K562 (cell line): Measurements from ENCODE around the gene SLC6A4. TPM values are rescaled to one million over a fixed set of nuclear protein-coding genes. Genes with fewer than 3 reads are reported as not detected.

Source experiments
- ATAC-seq: fragments of 200-7000 bp; cut with Tn5 transposase; 3 replicates; pipeline ENCODE4 v1.9.1; 2020; ENCODE audit warnings: moderate library complexity
- BruUV-seq: library from RNA; stranded (reverse); fragments of 400-500 nt; replicated peaks from 2 replicates; lab custom pipeline; 2021; lab: Mats Ljungman, UMichigan
- CTCF ChIA-PET: fragments of 300-600 bp; formaldehyde crosslinking; extraction: SDS; loops from one replicate; lab custom pipeline; 2021; ENCODE audit warnings: low intra/inter-chr PET ratio; lab: Yijun Ruan, JAX
- POLR2A ChIA-PET: fragments of 300-600, 350-650 bp; sonication (Branson Sonifier 250); formaldehyde crosslinking; extraction: SDS; loops from one replicate; lab custom pipeline; 2021; ENCODE audit warnings: antibody characterized with exemption, inconsistent platforms; lab: Yijun Ruan, JAX
- DNase-seq, 4 experiments: peaks; one replicate each; pipeline versions ENCODE4 v3.0.0 to v3.0.0-alpha.2; 2011 to 2018; ENCODE audit warnings: low spot score in 3 of 4, mixed read lengths in 3 of 4; ENCODE audit errors: extremely low read depth in 1 of 4
- FAIRE-seq: peaks from 2 replicates; lab custom pipeline; 2011; peaks lifted over from hg19 to GRCh38; lab: Jason Lieb, UNC
- H2AFZ ChIP-seq: 2 replicates; pipeline ENCODE4 v1.6.0; 2011; ENCODE audit warnings: low read depth, low read length, control low read depth, inconsistent platforms
- H3K27ac ChIP-seq: fragments of 200-600 bp; 3 replicates; pipeline ENCODE4 v1.8.0; 2011; ENCODE audit warnings: low read depth, mild to moderate bottlenecking, control low read depth, inconsistent platforms, low read length, moderate library complexity, mixed read lengths; ENCODE audit errors: extremely low read depth
- H3K27me3 ChIP-seq, 2 experiments: fragments of 300-600 bp in 1 of 2; 2 replicates in 1 of 2; 3 replicates in 1 of 2; pipeline versions ENCODE4 v1.6.0 to v1.8.0; 2011; ENCODE audit warnings: inconsistent platforms in 2 of 2, low read length in 2 of 2, mild to moderate bottlenecking in 1 of 2, mixed read lengths in 1 of 2, moderate library complexity in 1 of 2; ENCODE audit not compliant: control insufficient read depth in 2 of 2, insufficient read depth in 2 of 2
- H3K36me3 ChIP-seq: fragments of 300-600 bp; 3 replicates; pipeline ENCODE4 v1.8.0; 2011; ENCODE audit warnings: mild to moderate bottlenecking, low read length, inconsistent platforms; ENCODE audit not compliant: control insufficient read depth, insufficient read depth
- H3K4me1 ChIP-seq, 2 experiments: fragments of 200-600 bp in 1 of 2; replicated peaks in 1 of 2; 2 replicates in 1 of 2; 3 replicates in 1 of 2; pipeline versions ENCODE4 v1.5.1 to v1.8.0; 2011; ENCODE audit warnings: inconsistent platforms in 2 of 2, low read length in 2 of 2, mild to moderate bottlenecking in 1 of 2, mixed read lengths in 1 of 2, moderate library complexity in 1 of 2; ENCODE audit not compliant: control insufficient read depth in 2 of 2, insufficient read depth in 2 of 2
- H3K4me2 ChIP-seq: 2 replicates; pipeline ENCODE4 v1.6.1; 2011; ENCODE audit warnings: low read length, control low read depth, inconsistent platforms, mixed read lengths; ENCODE audit not compliant: insufficient read depth
- H3K4me3 ChIP-seq: fragments of 200-600 bp; sonication (generic), shearing (Covaris generic); 2 replicates; pipeline ENCODE4 v1.5.1; 2016; ENCODE audit warnings: control low read depth, inconsistent platforms
- H3K79me2 ChIP-seq: fragments of 200-600 bp; 3 replicates; pipeline ENCODE4 v1.8.0; 2011; ENCODE audit warnings: low read length, inconsistent platforms; ENCODE audit not compliant: control insufficient read depth, insufficient read depth
- H3K9ac ChIP-seq, 2 experiments: 2 replicates each; pipeline versions ENCODE4 v1.6.0 to v1.6.1; 2011; ENCODE audit warnings: low read depth in 2 of 2, low read length in 2 of 2, control low read depth in 1 of 2, inconsistent platforms in 1 of 2, mild to moderate bottlenecking in 1 of 2, mixed read lengths in 1 of 2; ENCODE audit not compliant: insufficient read depth in 1 of 2
- H3K9me1 ChIP-seq: one replicate; pipeline ENCODE4 v1.6.0; 2011; ENCODE audit warnings: inconsistent platforms, mild to moderate bottlenecking, low read length, moderate library complexity; ENCODE audit not compliant: control insufficient read depth, insufficient read depth
- H3K9me3 ChIP-seq: replicated peaks from 2 replicates; pipeline ENCODE4 v1.5.1; 2011; ENCODE audit warnings: low read depth, low read length, inconsistent platforms; ENCODE audit not compliant: control insufficient read depth, insufficient read depth
- H4K20me1 ChIP-seq: replicated peaks from 2 replicates; pipeline ENCODE4 v1.6.1; 2011; ENCODE audit warnings: low read length, inconsistent platforms, mixed read lengths; ENCODE audit not compliant: control insufficient read depth, insufficient read depth
- GATA2 ChIP-seq: sonication (generic); formaldehyde crosslinking; IDR thresholded peaks from 2 replicates; pipeline ENCODE4 v1.4.0; 2020; ENCODE audit warnings: mild to moderate bottlenecking, missing genetic modification reagents
- HDAC3 ChIP-seq: fragments of 450-650 bp; IDR thresholded peaks from 2 replicates; pipeline ENCODE4 v1.6.1; 2018; ENCODE audit warnings: borderline replicate concordance, mild to moderate bottlenecking, moderate library complexity; ENCODE audit not compliant: partially characterized antibody
- KDM1A ChIP-seq, 2 experiments: fragments of 450-650 bp; IDR thresholded peaks; 2 replicates each; pipeline ENCODE4 v1.6.1; 2016; ENCODE audit warnings: mild to moderate bottlenecking in 2 of 2
- LEF1 ChIP-seq: fragments of 450-650 bp; IDR thresholded peaks from 2 replicates; pipeline ENCODE4 v1.6.1; 2016; ENCODE audit warnings: mild to moderate bottlenecking
- MED1 ChIP-seq: sonication (generic); formaldehyde crosslinking; IDR thresholded peaks from 2 replicates; pipeline ENCODE4 v1.8.1; 2023; ENCODE audit warnings: missing genetic modification reagents, borderline replicate concordance
- NELFE ChIP-seq: IDR thresholded peaks from 2 replicates; pipeline ENCODE4 v1.6.1; 2011; ENCODE audit warnings: mild to moderate bottlenecking; ENCODE audit not compliant: insufficient read depth, insufficient read length
- NR2C1 ChIP-seq, 2 experiments: fragments of 450-650 bp; IDR thresholded peaks; 2 replicates each; pipeline ENCODE4 v1.6.1; 2017; ENCODE audit warnings: mild to moderate bottlenecking in 2 of 2, antibody characterized with exemption in 1 of 2, inconsistent platforms in 1 of 2, missing compliant biosample characterization in 1 of 2, missing genetic modification characterization in 1 of 2
- TEAD4 ChIP-seq, 2 experiments: sonication (generic) in 1 of 2; formaldehyde crosslinking in 1 of 2; IDR thresholded peaks; 2 replicates each; pipeline versions ENCODE4 v1.6.1 to v1.8.0; 2012 to 2022; ENCODE audit warnings: borderline replicate concordance in 1 of 2, inconsistent platforms in 1 of 2, low read length in 1 of 2, mild to moderate bottlenecking in 1 of 2, missing genetic modification reagents in 1 of 2
- ZNF780A ChIP-seq: fragments of 250-450 bp; sonication (Bioruptor Pico); IDR thresholded peaks from 2 replicates; pipeline ENCODE4 v1.5.0; 2021; ENCODE audit warnings: mild to moderate bottlenecking
- ZSCAN32 ChIP-seq: fragments of 450-650 bp; formaldehyde crosslinking; IDR thresholded peaks from 2 replicates; pipeline ENCODE4 v1.4.0; 2020; ENCODE audit warnings: mild to moderate bottlenecking, moderate library complexity
- WGBS: fragments of 100-300 bp; shearing (Covaris generic); methylation state at CpG from one replicate; pipeline ENCODE4 v1.1.6; 2016; ENCODE audit warnings: low coverage, mixed read lengths; ENCODE audit not compliant: insufficient coverage; ENCODE audit errors: missing lambda C conversion rate; 5-methylcytosine and 5-hydroxymethylcytosine counted together
- in situ Hi-C: fragments of 300-500 bp; cut with MboI; formaldehyde crosslinking; loops from 4 replicates; pipeline ENCODE4 v1.15.0; 2018; ENCODE audit warnings: inconsistent platforms, mixed read lengths
- intact Hi-C: fragments of 100-400 bp; cut with micrococcal nuclease; formaldehyde crosslinking; loops from 2 replicates; pipeline ENCODE4 v1.14.2; 2022
- polyA plus RNA-seq, 8 experiments: library from polyadenylated mRNA; depleted of rRNA in 4 of 8; stranded (reverse) in 5 of 8; unstranded in 3 of 8; fragments of >200 nt; fragmentation: Nextera tagmentation in 2 of 8; fragmentation: Illumina TruSeq in 1 of 8; extraction: Ambion mirVana in 2 of 8; extraction: Trizol in 1 of 8; gene quantifications; 2 replicates each; pipeline versions ENCODE4 v1.2.1 to v1.2.3, GENCODE V29; 2011 to 2014; ENCODE audit warnings: inconsistent platforms in 1 of 8, missing spikeins in 1 of 8
- total RNA-seq, 7 experiments: library from RNA; depleted of rRNA in 6 of 7; stranded (reverse); fragments of >200 nt in 6 of 7; fragmentation: Illumina TruSeq in 2 of 7; extraction: Trizol in 2 of 7; gene quantifications; 2 replicates each; pipeline versions ENCODE4 v1.2.1 to v1.2.3, GENCODE V29; 2011 to 2021; ENCODE audit warnings: low replicate concordance in 1 of 7
- TF ChIP-seq, protein P1 (sequence below): sonication (generic); formaldehyde crosslinking; IDR thresholded peaks from 2 replicates; pipeline ENCODE4 v1.8.0; 2022; ENCODE audit warnings: mild to moderate bottlenecking, missing genetic modification reagents

SLC6A4 gene
- total and polyA plus RNA-seq, 9 of the 15 experiments (the other 6 are each of a cell fraction or from before 2014, with no cell fraction given) = 0.05 to 0.09 (median 0.07) TPM; not detected in 6

- H3K4me3 ChIP-seq = no peak overlapping the region
- H4K20me1 ChIP-seq = peaks cover 6% of the 10 kb centered on the region; the same call in 1 of the 2 replicates
- in situ Hi-C loops = no loop called here
- BruUV-seq = no TSS peak
- FAIRE-seq (no peak), ATAC-seq (no peak), DNase-seq (no peak)
- no peaks in the 10 kb centered on the region for H3K36me3 ChIP-seq
- H3K79me2 ChIP-seq = no peaks in the 10 kb centered on the region
- no peak overlapping the region for H2AFZ ChIP-seq
- intact Hi-C loops = no loop called here
- H3K9me1 ChIP-seq = no peaks in the 10 kb centered on the region
- WGBS = 77% methylated on average over 4 of the region's 5 CpGs
- no peak overlapping the region for H3K9ac ChIP-seq
- no peak overlapping the region for H3K4me2 ChIP-seq
- H3K9me3 ChIP-seq = no peaks in the 10 kb centered on the region
- peaks cover 22 to 39% of the 10 kb centered on the region in 2 experiments for H3K27me3 ChIP-seq
- TF ChIP-seq, protein P1, sequence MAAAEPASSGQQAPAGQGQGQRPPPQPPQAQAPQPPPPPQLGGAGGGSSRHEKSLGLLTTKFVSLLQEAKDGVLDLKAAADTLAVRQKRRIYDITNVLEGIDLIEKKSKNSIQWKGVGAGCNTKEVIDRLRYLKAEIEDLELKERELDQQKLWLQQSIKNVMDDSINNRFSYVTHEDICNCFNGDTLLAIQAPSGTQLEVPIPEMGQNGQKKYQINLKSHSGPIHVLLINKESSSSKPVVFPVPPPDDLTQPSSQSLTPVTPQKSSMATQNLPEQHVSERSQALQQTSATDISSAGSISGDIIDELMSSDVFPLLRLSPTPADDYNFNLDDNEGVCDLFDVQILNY = no peak
- TF ChIP-seq GATA2 = no peak
- no peak for TF ChIP-seq HDAC3
- TF ChIP-seq ZNF780A (CRISPR knock-in tag) = no peak
- no peak for TF ChIP-seq KDM1A (IDR thresholded peaks at IDR 0.05)
- no peak for TF ChIP-seq NELFE
- TF ChIP-seq ZSCAN32 (CRISPR knock-in tag) = no peak
- TF ChIP-seq LEF1 = no peak
- no peak for TF ChIP-seq TEAD4 (IDR thresholded peaks at IDR 0.05; ENCODE audit: low read length)
- TF ChIP-seq TEAD4 (CRISPR knock-in tag; IDR thresholded peaks at IDR 0.05; ENCODE audit: borderline replicate concordance) = no peak
- TF ChIP-seq MED1 (CRISPR knock-in tag) = no peak
- TF ChIP-seq NR2C1 (IDR thresholded peaks at IDR 0.05) = no peak
- TF ChIP-seq NR2C1 (tag; IDR thresholded peaks at IDR 0.05) = no peak
- CTCF ChIA-PET = no interaction called here
- POLR2A ChIA-PET = interaction anchor here (1.1 kb wide), 1 partner anchor 9 kb away, joined by 6 read pairs; no protein-coding TSS in a partner anchor
- no peak overlapping the region for H3K27ac ChIP-seq
- peaks cover 5 to 32% of the 10 kb centered on the region in 2 experiments; a peak in 4 of 5 replicates for H3K4me1 ChIP-seq
These were observed 3.6 kb upstream of the SLC6A4 start for GRCh38 chr17:30239089-30239462.
